BE2C (cell line): ENCODE results near the gene GPR78.

ENCODE experiments used
- DNase-seq: peaks from one replicate; pipeline ENCODE4 v3.0.0-alpha.2; 2020
- H3K27me3 ChIP-seq: fragments of 250-450 bp; sonication (Bioruptor Pico); 2 replicates; pipeline ENCODE4 v1.5.1; 2020; ENCODE audit warnings: mild to moderate bottlenecking
- H3K36me3 ChIP-seq: fragments of 250-450 bp; sonication (Bioruptor Pico); 2 replicates; pipeline ENCODE4 v1.5.1; 2020; ENCODE audit warnings: mild to moderate bottlenecking
- H3K4me1 ChIP-seq: fragments of 250-450 bp; sonication (Bioruptor Pico); 2 replicates; pipeline ENCODE4 v1.5.1; 2020
- H3K4me3 ChIP-seq: 2 replicates; pipeline ENCODE4 v1.5.1; 2011; ENCODE audit warnings: low read depth, low read length
- H3K9me3 ChIP-seq: fragments of 250-450 bp; sonication (Bioruptor Pico); 2 replicates; pipeline ENCODE4 v1.5.1; 2020
- CTCF ChIP-seq: IDR thresholded peaks from 2 replicates; pipeline ENCODE4 v1.5.1; 2012; ENCODE audit warnings: mild to moderate bottlenecking, low read depth, low read length

The GPR78 gene

GRCh38 chr4:8601086-8601485 is 20.9 kb downstream of the GPR78 start:
- no peak for DNase-seq
- Histone ChIP-seq H3K36me3 (no peaks in the 10 kb centered on the region), H3K4me3 (no peak overlapping the region), H3K4me1 (no peaks in the 10 kb centered on the region; the same call in 1 of the 2 replicates), H3K9me3 (no peaks in the 10 kb centered on the region), H3K27me3 (peaks cover 1% of the 10 kb centered on the region; the same call in 1 of the 2 replicates)
- no peak for TF ChIP-seq CTCF

- H3K36me3 ChIP-seq: no peaks in the 10 kb centered on the region
- TF ChIP-seq CTCF: no peak
- H3K4me3 ChIP-seq: no peak overlapping the region
- no peak for DNase-seq
- H3K4me1 ChIP-seq: no peaks in the 10 kb centered on the region; the same call in 1 of the 2 replicates
- H3K9me3 ChIP-seq: no peaks in the 10 kb centered on the region
- H3K27me3 ChIP-seq: peaks cover 6% of the 10 kb centered on the region
Observed at GRCh38 chr4:8601556-8601955, 21.4 kb downstream of the GPR78 start.

- no peak overlapping the region for H3K4me3 ChIP-seq
- H3K4me1 ChIP-seq: no peaks in the 10 kb centered on the region
- H3K27me3 ChIP-seq: peaks cover 15% of the 10 kb centered on the region
- no peak for TF ChIP-seq CTCF
- no peak for DNase-seq
- H3K36me3 ChIP-seq: no peaks in the 10 kb centered on the region
- H3K9me3 ChIP-seq: no peaks in the 10 kb centered on the region
Observed at GRCh38 chr4:8602686-8603430, 22.7 kb downstream of the GPR78 start.

GRCh38 chr4:8603931-8604330 is 23.7 kb downstream of the GPR78 start:
- DNase-seq: no peak
- TF ChIP-seq CTCF: no peak
- Histone ChIP-seq H3K27me3 (peaks cover 15% of the 10 kb centered on the region), H3K4me1 (no peaks in the 10 kb centered on the region), H3K36me3 (no peaks in the 10 kb centered on the region), H3K9me3 (no peaks in the 10 kb centered on the region), H3K4me3 (no peak overlapping the region)

GRCh38 chr4:8605289-8605688 is 25.1 kb downstream of the GPR78 start:
- Histone ChIP-seq H3K4me1 (no peaks in the 10 kb centered on the region), H3K27me3 (peaks cover 19% of the 10 kb centered on the region), H3K36me3 (no peaks in the 10 kb centered on the region), H3K9me3 (no peaks in the 10 kb centered on the region), H3K4me3 (no peak overlapping the region)
- no peak for TF ChIP-seq CTCF
- DNase-seq: no peak

GRCh38 chr4:8606476-8606875 is 26.3 kb downstream of the GPR78 start:
- Histone ChIP-seq H3K36me3 (no peaks in the 10 kb centered on the region), H3K4me3 (no peak overlapping the region), H3K4me1 (no peaks in the 10 kb centered on the region), H3K9me3 (no peaks in the 10 kb centered on the region), H3K27me3 (peaks cover 19% of the 10 kb centered on the region)
- no peak for DNase-seq
- no peak for TF ChIP-seq CTCF
